Trophoblast cell (in vitro differentiated cells and primary cell): ENCODE measurements around the gene SHQ1.

ENCODE experiments used
- DNase-seq, 2 donors: peaks; one replicate each; pipeline ENCODE4 v3.0.0-alpha.2; 2016
- H2AFZ ChIP-seq: 2 replicates; pipeline ENCODE4 v1.6.1; 2013; ENCODE audit warnings: low read length, moderate library complexity, mild to moderate bottlenecking; ENCODE audit not compliant: insufficient read depth, poor library complexity
- H2AK5ac ChIP-seq: 2 replicates; pipeline ENCODE4 v1.6.1; 2013; ENCODE audit warnings: mild to moderate bottlenecking, low read length
- H2BK120ac ChIP-seq: 2 replicates; pipeline ENCODE4 v1.6.1; 2013; ENCODE audit warnings: low read length, mild to moderate bottlenecking, moderate library complexity; ENCODE audit not compliant: insufficient read depth, poor library complexity
- H2BK12ac ChIP-seq: 2 replicates; pipeline ENCODE4 v1.6.1; 2013; ENCODE audit warnings: mild to moderate bottlenecking, low read length, moderate library complexity
- H2BK5ac ChIP-seq: 2 replicates; pipeline ENCODE4 v1.6.1; 2013; ENCODE audit warnings: low read length, low read depth, moderate library complexity, mild to moderate bottlenecking; ENCODE audit not compliant: poor library complexity
- H3K14ac ChIP-seq: 2 replicates; pipeline ENCODE4 v1.6.1; 2013; ENCODE audit warnings: mild to moderate bottlenecking, low read length
- H3K18ac ChIP-seq: 2 replicates; pipeline ENCODE4 v1.6.1; 2013; ENCODE audit warnings: mild to moderate bottlenecking, low read length
- H3K23ac ChIP-seq: 2 replicates; pipeline ENCODE4 v1.6.1; 2013; ENCODE audit warnings: low read length
- H3K27ac ChIP-seq: 2 replicates; pipeline ENCODE4 v1.5.1; 2013; ENCODE audit warnings: low read depth, mild to moderate bottlenecking, inconsistent platforms, low read length, moderate library complexity
- H3K27me3 ChIP-seq: 2 replicates; pipeline ENCODE4 v1.6.1; 2013; ENCODE audit warnings: inconsistent platforms, mild to moderate bottlenecking, low read length, moderate library complexity; ENCODE audit not compliant: insufficient read depth
- H3K36me3 ChIP-seq, 2 experiments: 1 replicate in 1 of 2; 2 replicates in 1 of 2; pipeline ENCODE4 v1.6.1; 2013; ENCODE audit warnings: low read length in 2 of 2, mild to moderate bottlenecking in 2 of 2, moderate library complexity in 1 of 2; ENCODE audit not compliant: insufficient read depth in 2 of 2, control insufficient read depth in 1 of 2
- H3K4ac ChIP-seq: 2 replicates; pipeline ENCODE4 v1.6.1; 2013; ENCODE audit warnings: low read depth, mild to moderate bottlenecking, low read length, moderate library complexity
- H3K4me1 ChIP-seq, 2 experiments: 1 replicate in 1 of 2; 2 replicates in 1 of 2; pipeline ENCODE4 v1.6.1; 2013; ENCODE audit warnings: low read length in 2 of 2, mild to moderate bottlenecking in 2 of 2, moderate library complexity in 1 of 2; ENCODE audit not compliant: insufficient read depth in 2 of 2, control insufficient read depth in 1 of 2
- H3K4me2 ChIP-seq: 2 replicates; pipeline ENCODE4 v1.6.1; 2013; ENCODE audit warnings: inconsistent platforms, mild to moderate bottlenecking, low read length, moderate library complexity
- H3K4me3 ChIP-seq: 2 replicates; pipeline ENCODE4 v1.5.1; 2013; ENCODE audit warnings: mild to moderate bottlenecking, low read depth, low read length, inconsistent platforms
- H3K79me1 ChIP-seq: one replicate; pipeline ENCODE4 v1.6.1; 2013; ENCODE audit warnings: low read length
- H3K79me2 ChIP-seq: 2 replicates; pipeline ENCODE4 v1.6.1; 2013; ENCODE audit warnings: low read length, mild to moderate bottlenecking; ENCODE audit not compliant: control insufficient read depth, insufficient read depth, poor library complexity
- H3K9ac ChIP-seq: 2 replicates; pipeline ENCODE4 v1.6.1; 2013; ENCODE audit warnings: mild to moderate bottlenecking, low read length
- H3K9me3 ChIP-seq: 2 replicates; pipeline ENCODE4 v1.6.1; 2013; ENCODE audit warnings: low read depth, mild to moderate bottlenecking, control low read depth, inconsistent platforms, low read length; ENCODE audit not compliant: insufficient read depth
- H4K12ac ChIP-seq: 2 replicates; pipeline ENCODE4 v1.6.1; 2013; ENCODE audit warnings: low read depth, mild to moderate bottlenecking, low read length, moderate library complexity
- H4K8ac ChIP-seq: 2 replicates; pipeline ENCODE4 v1.6.1; 2013; ENCODE audit warnings: low read depth, mild to moderate bottlenecking, low read length, moderate library complexity
- H4K91ac ChIP-seq: one replicate; pipeline ENCODE4 v1.6.1; 2013; ENCODE audit warnings: low read depth, mild to moderate bottlenecking, low read length, moderate library complexity
- WGBS: extraction: QIAGEN DNeasy Blood & Tissue Kit; methylation state at CpG from one replicate; pipeline ENCODE4 v1.1.7; 2013; ENCODE audit warnings: missing lambda C conversion rate; ENCODE audit not compliant: insufficient read length, insufficient coverage; ENCODE audit errors: extremely low coverage; 5-methylcytosine and 5-hydroxymethylcytosine counted together

The SHQ1 gene

DNA sequence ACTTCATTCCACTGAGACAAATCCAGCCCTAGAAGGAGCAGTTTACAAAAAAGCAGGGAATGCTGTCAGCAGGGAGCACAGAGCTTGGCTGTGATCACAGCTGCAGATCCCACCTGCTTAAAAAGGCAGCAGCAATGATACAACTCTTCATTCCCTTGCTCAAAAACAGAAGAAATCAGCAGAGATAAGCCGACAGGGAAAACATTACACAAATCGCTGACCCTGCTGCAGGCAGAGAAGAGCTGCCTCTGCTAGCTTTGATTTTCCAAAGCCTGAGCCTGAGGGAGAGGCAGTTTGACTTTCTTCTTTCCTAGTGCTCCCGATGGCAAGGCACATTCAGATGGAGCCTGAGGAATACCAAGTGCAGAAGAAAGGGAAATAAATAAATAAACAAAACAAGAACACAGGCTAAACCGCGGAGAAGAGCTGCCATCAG is 80.2 kb downstream of the SHQ1 start:
- Histone ChIP-seq H3K4me3 (no peak overlapping the region), H3K4ac (no peak overlapping the region), H3K9ac (no peak overlapping the region), H2BK120ac (no peak overlapping the region), H3K4me2 (no peak overlapping the region), H3K79me2 (no peaks in the 10 kb centered on the region), H4K12ac (no peak overlapping the region), H3K27ac (no peak overlapping the region), H4K8ac (no peak overlapping the region), H3K4me1 (no peaks in the 10 kb centered on the region), H4K91ac (no peak overlapping the region), H2AFZ (no peak overlapping the region), H3K18ac (no peak overlapping the region), H2BK12ac (no peak overlapping the region), H2AK5ac (no peak overlapping the region), H2BK5ac (no peak overlapping the region), H3K9me3 (no peaks in the 10 kb centered on the region), H3K14ac (no peak overlapping the region), H3K27me3 (no peaks in the 10 kb centered on the region), H3K23ac (no peak overlapping the region), H3K79me1 (no peaks in the 10 kb centered on the region), H3K36me3 (no peaks in the 10 kb centered on the region)
- WGBS, result no CpG with 5 or more reads among the region's 5 CpGs
- no peak for DNase-seq

DNA sequence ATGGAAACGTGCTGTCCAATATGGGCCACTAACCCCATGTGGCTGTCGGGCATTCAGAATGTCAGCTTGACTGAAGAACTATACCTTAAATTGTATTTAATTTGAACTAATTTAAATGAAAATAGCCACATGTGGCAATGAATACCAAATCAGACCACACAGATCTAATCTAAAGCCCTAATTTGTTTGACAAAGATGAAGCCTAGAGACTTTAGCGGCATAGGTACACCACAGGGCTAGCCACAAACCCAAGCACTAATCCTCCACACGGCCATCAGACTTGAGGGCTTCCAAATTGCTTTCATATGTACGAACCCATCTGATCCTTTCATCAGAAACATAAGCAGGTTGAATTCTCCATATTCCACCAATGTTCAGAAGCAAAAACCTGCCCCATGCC is 81.4 kb downstream of the SHQ1 start:
- DNase-seq, result no peak
- Histone ChIP-seq H2BK120ac (no peak overlapping the region), H3K79me2 (no peaks in the 10 kb centered on the region), H3K4me3 (no peak overlapping the region), H3K27ac (no peak overlapping the region), H3K14ac (no peak overlapping the region), H3K4ac (no peak overlapping the region), H3K4me1 (no peaks in the 10 kb centered on the region), H2AFZ (no peak overlapping the region), H3K23ac (no peak overlapping the region), H3K9ac (no peak overlapping the region), H3K9me3 (no peaks in the 10 kb centered on the region), H4K12ac (no peak overlapping the region), H3K36me3 (no peaks in the 10 kb centered on the region), H2BK5ac (no peak overlapping the region), H3K18ac (no peak overlapping the region), H4K91ac (no peak overlapping the region), H3K4me2 (no peak overlapping the region), H2BK12ac (no peak overlapping the region), H3K27me3 (no peaks in the 10 kb centered on the region), H3K79me1 (no peaks in the 10 kb centered on the region), H2AK5ac (no peak overlapping the region), H4K8ac (no peak overlapping the region)
- no CpG with 5 or more reads among the region's 5 CpGs for WGBS

DNA sequence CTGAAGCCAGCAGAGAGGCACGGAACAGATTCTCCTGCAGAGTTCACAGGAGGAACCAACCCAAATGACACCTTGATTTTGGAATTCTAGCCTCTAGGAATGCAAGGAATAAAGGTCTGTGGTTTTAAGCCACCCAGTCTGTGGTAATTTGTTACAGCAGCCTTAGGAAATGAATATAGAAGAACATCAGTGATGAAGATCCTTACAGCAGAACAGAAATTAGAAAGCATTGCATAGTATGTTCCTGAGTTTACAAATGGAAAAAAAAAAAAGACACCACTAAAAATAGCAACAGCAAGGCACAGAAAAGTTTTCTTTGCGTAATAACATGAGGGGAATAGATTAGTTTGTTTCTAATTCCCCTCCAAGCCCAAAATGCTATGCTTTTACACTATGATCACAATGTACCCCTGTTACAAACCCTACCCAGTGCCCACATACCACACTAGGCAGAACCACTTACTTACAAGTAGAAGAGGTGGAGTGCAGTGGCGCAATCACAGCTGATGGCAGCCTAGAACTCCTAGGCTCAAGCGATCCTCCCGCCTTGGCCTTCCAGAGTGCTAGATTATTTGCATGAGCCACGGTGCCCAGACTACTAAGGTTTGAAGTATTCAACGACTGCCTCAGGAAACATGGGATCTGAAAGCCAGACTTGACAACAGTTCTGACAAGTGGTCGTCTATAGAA is 84.3 kb downstream of the SHQ1 start:
- H3K9me3 ChIP-seq, result no peaks in the 10 kb centered on the region
- H3K23ac ChIP-seq, result no peak overlapping the region
- H3K18ac ChIP-seq, result no peak overlapping the region
- no peak overlapping the region for H3K9ac ChIP-seq
- H3K4me3 ChIP-seq, result no peak overlapping the region
- no peak overlapping the region for H2BK12ac ChIP-seq
- H4K91ac ChIP-seq, result no peak overlapping the region
- H3K27me3 ChIP-seq, result no peaks in the 10 kb centered on the region
- H2AFZ ChIP-seq, result no peak overlapping the region
- no peak for DNase-seq
- H3K79me1 ChIP-seq, result no peaks in the 10 kb centered on the region
- no peaks in the 10 kb centered on the region for H3K4me1 ChIP-seq
- H3K4ac ChIP-seq, result no peak overlapping the region
- H4K8ac ChIP-seq, result no peak overlapping the region
- no peak overlapping the region for H3K4me2 ChIP-seq
- H2AK5ac ChIP-seq, result no peak overlapping the region
- WGBS, result no CpG with 5 or more reads among the region's 8 CpGs
- no peaks in the 10 kb centered on the region for H3K36me3 ChIP-seq
- H2BK5ac ChIP-seq, result no peak overlapping the region
- no peak overlapping the region for H2BK120ac ChIP-seq
- no peak overlapping the region for H3K14ac ChIP-seq
- no peaks in the 10 kb centered on the region for H3K79me2 ChIP-seq
- H4K12ac ChIP-seq, result no peak overlapping the region
- H3K27ac ChIP-seq, result no peak overlapping the region

DNA sequence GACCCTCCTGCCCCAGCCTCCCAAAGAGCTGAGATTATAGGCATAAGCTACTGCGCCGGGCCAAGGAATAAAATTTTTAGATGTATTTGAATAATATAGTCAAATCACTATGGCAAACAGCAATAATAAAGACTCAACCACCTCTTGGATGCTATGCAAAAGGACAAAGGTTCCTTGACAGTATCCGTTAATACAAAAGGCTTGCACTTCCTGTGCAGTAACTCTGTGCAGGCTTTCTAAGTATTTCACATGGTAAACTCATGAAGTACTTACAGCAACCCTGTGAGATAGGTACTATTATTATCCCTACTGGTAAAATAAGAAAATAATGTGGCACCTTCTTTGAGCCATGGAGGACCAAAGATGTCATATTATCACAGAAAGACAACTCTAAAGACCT is 86.8 kb downstream of the SHQ1 start:
- H3K14ac ChIP-seq, result no peak overlapping the region
- H4K8ac ChIP-seq, result no peak overlapping the region
- no peaks in the 10 kb centered on the region for H3K36me3 ChIP-seq
- no peak overlapping the region for H3K27ac ChIP-seq
- no peaks in the 10 kb centered on the region for H3K27me3 ChIP-seq
- no peaks in the 10 kb centered on the region for H3K4me1 ChIP-seq
- no peak overlapping the region for H2AK5ac ChIP-seq
- no peak overlapping the region for H3K4ac ChIP-seq
- no peak overlapping the region for H3K4me3 ChIP-seq
- H2BK120ac ChIP-seq, result no peak overlapping the region
- no peaks in the 10 kb centered on the region for H3K79me2 ChIP-seq
- H3K9ac ChIP-seq, result no peak overlapping the region
- H3K79me1 ChIP-seq, result no peaks in the 10 kb centered on the region
- H3K18ac ChIP-seq, result no peak overlapping the region
- DNase-seq, result no peak
- no CpG with 5 or more reads among the region's 3 CpGs for WGBS
- H3K9me3 ChIP-seq, result no peaks in the 10 kb centered on the region
- no peak overlapping the region for H4K91ac ChIP-seq
- H3K4me2 ChIP-seq, result no peak overlapping the region
- no peak overlapping the region for H2BK5ac ChIP-seq
- no peak overlapping the region for H3K23ac ChIP-seq
- H2BK12ac ChIP-seq, result no peak overlapping the region
- no peak overlapping the region for H4K12ac ChIP-seq
- H2AFZ ChIP-seq, result no peak overlapping the region
